ENCODE data around the gene NEURL4.

Gene NEURL4

GRCh38 chr17:7363311-7363710, 34.2 kb upstream of the NEURL4 start:
- POLR2A ChIA-PET: no interaction called here
- no peak for DNase-seq (ENCODE audit: extremely low spot score)
- CTCF ChIA-PET: interaction anchor here (1.6 to 3.7 kb wide), 2 partner anchors 186 to 198 kb away, joined by 3 to 14 read pairs; partner anchors contain the start of gene SENP3

GRCh38 chr17:7361906-7362305, 32.8 kb upstream of the NEURL4 start:
- CTCF ChIA-PET: interaction anchor here (1.0 to 3.7 kb wide), 4 partner anchors 73 to 199 kb away, joined by 3 to 14 read pairs (median 3); partner anchors contain the start of gene SENP3
- no peak for TF ChIP-seq CTCF (IDR thresholded peaks at IDR 0.05; ENCODE audit: control extremely low read depth, extremely low read depth, low read depth, missing control alignments)
- POLR2A ChIA-PET: interaction anchor here (0.5 kb wide), 2 partner anchors 11 to 215 kb away, joined by 3 read pairs; no protein-coding TSS in a partner anchor
- DNase-seq (ENCODE audit: extremely low spot score): no peak

More at GRCh38 chr17:7363311-7363710, 34.2 kb upstream of the NEURL4 start:
- TF ChIP-seq CTCF (IDR thresholded peaks at IDR 0.05; ENCODE audit: control extremely low read depth, extremely low read depth, low read depth, missing control alignments): no peak

GRCh38 chr17:7357381-7357780, 28.2 kb upstream of the NEURL4 start:
- no peak for TF ChIP-seq CTCF (IDR thresholded peaks at IDR 0.05; ENCODE audit: control extremely low read depth, extremely low read depth, low read depth, missing control alignments)
- ChIA-PET POLR2A (no interaction called here), CTCF (interaction anchor here (1.1 to 2.9 kb wide), 6 partner anchors 10 to 152 kb away, joined by 3 to 24 read pairs (median 10); partner anchors contain the start of gene NEURL4)
- DNase-seq (ENCODE audit: extremely low spot score): no peak

GRCh38 chr17:7356756-7357155, 27.6 kb upstream of the NEURL4 start:
- no peak for DNase-seq (ENCODE audit: extremely low spot score)
- CTCF ChIA-PET: interaction anchor here (0.7 to 4.8 kb wide), 36 partner anchors 9 to 335 kb away, joined by 3 to 55 read pairs (median 6); partner anchors contain the start of genes ACAP1, NEURL4, NLGN2 and SENP3
- POLR2A ChIA-PET: no interaction called here
- TF ChIP-seq CTCF (IDR thresholded peaks at IDR 0.05; ENCODE audit: control extremely low read depth, extremely low read depth, low read depth, missing control alignments): no peak

GRCh38 chr17:7356072-7356549, 27.0 kb upstream of the NEURL4 start:
- peak; percentile 88 for DNase-seq (ENCODE audit: extremely low spot score)
- TF ChIP-seq CTCF (IDR thresholded peaks at IDR 0.05; ENCODE audit: control extremely low read depth, extremely low read depth, low read depth, missing control alignments): peak; percentile 98
- ChIA-PET CTCF (interaction anchor here (0.6 to 4.8 kb wide), 56 partner anchors 8 to 355 kb away, joined by 3 to 55 read pairs (median 4); partner anchors contain the start of genes ACAP1, NEURL4, NLGN2 and PLSCR3), POLR2A (interaction anchor here (0.6 to 1.3 kb wide), 3 partner anchors 43 to 129 kb away, joined by 3 to 15 read pairs (median 4); no protein-coding TSS in a partner anchor)

GRCh38 chr17:7355573-7355972, 26.4 kb upstream of the NEURL4 start:
- no peak for TF ChIP-seq CTCF (IDR thresholded peaks at IDR 0.05; ENCODE audit: control extremely low read depth, extremely low read depth, low read depth, missing control alignments)
- CTCF ChIA-PET: interaction anchor here (0.6 to 4.8 kb wide), 53 partner anchors 8 to 355 kb away, joined by 3 to 55 read pairs (median 5); partner anchors contain the start of genes ACAP1, NEURL4, NLGN2 and PLSCR3
- no peak for DNase-seq (ENCODE audit: extremely low spot score)
- POLR2A ChIA-PET: interaction anchor here (0.6 to 1.3 kb wide), 3 partner anchors 44 to 129 kb away, joined by 3 to 15 read pairs (median 4); no protein-coding TSS in a partner anchor
